AG09309 (cell line): ENCODE measurements around the gene ASTN2.

Source experiments
- DNase-seq: peaks from one replicate; pipeline ENCODE4 v3.0.0-alpha.2; 2010; ENCODE audit warnings: low read depth
- H3K4me3 ChIP-seq: 2 replicates; pipeline ENCODE4 v1.5.1; 2011; ENCODE audit warnings: mild to moderate bottlenecking, low read depth, low read length, moderate library complexity; ENCODE audit not compliant: control insufficient read depth
- TF ChIP-seq, protein P1 (sequence below): IDR thresholded peaks from 2 replicates; pipeline ENCODE4 v1.5.1; 2011; ENCODE audit warnings: mild to moderate bottlenecking, low read depth, low read length, inconsistent platforms; ENCODE audit not compliant: insufficient read depth, control insufficient read depth; ENCODE audit errors: missing control alignments

ASTN2 gene

DNA sequence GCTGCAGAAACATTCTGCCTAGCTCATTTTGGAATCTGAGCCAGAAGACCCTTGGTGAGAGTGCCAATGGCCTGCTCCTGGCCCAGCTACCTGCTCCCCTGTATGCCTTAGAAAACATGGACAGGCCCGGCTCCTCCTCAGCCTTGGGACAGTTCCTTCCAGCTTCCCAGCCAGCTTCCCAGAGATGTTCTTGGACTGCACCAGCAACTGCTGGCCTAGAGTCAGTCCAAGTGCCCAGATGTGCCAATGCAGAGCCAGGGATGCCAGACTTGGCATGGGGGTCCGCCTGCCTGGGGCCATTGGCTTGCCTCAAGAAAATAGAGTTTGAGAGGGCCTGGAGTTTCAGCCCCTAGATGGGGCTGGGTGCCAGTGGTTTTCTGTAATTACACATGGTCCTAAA is 870.0 kb downstream of the ASTN2 start:
- no peak overlapping the region for H3K4me3 ChIP-seq
- DNase-seq = no peak

DNA sequence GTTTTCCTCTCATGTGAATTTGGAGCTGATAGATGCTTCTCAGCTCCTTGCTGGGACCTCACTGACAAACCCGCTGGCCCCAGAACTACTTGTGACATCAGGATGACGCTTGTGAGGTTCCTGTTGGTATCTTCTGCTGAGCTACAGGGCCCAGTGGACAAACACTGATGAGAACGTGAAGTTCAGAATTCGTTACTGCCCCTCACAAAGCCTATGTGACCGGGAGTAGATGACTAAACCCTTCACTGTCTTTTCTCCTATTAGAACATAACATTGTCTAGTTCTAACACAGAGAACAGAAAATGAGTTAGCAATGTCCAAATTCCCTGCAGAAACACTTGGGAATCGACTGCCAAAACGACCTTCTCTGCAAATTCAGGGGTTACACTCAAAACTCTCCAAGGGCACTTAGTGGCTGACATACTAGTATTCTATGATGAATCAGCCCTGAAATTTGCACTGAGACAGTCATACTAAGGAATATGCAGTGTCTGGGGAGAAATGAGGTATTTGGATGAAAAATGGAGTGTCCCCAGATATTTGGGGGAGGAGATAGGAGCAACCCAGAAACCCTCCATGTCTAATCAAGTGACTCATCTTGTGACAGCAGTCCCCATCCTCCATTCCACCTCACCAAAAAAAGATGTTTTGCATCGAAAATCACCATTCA is 871.0 kb downstream of the ASTN2 start:
- no peak overlapping the region for H3K4me3 ChIP-seq
- DNase-seq = no peak
- TF ChIP-seq, protein P1, sequence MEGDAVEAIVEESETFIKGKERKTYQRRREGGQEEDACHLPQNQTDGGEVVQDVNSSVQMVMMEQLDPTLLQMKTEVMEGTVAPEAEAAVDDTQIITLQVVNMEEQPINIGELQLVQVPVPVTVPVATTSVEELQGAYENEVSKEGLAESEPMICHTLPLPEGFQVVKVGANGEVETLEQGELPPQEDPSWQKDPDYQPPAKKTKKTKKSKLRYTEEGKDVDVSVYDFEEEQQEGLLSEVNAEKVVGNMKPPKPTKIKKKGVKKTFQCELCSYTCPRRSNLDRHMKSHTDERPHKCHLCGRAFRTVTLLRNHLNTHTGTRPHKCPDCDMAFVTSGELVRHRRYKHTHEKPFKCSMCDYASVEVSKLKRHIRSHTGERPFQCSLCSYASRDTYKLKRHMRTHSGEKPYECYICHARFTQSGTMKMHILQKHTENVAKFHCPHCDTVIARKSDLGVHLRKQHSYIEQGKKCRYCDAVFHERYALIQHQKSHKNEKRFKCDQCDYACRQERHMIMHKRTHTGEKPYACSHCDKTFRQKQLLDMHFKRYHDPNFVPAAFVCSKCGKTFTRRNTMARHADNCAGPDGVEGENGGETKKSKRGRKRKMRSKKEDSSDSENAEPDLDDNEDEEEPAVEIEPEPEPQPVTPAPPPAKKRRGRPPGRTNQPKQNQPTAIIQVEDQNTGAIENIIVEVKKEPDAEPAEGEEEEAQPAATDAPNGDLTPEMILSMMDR = no peak

More for the DNA sequence above, 870.0 kb downstream of the ASTN2 start:
- TF ChIP-seq, protein P1 = no peak

DNA sequence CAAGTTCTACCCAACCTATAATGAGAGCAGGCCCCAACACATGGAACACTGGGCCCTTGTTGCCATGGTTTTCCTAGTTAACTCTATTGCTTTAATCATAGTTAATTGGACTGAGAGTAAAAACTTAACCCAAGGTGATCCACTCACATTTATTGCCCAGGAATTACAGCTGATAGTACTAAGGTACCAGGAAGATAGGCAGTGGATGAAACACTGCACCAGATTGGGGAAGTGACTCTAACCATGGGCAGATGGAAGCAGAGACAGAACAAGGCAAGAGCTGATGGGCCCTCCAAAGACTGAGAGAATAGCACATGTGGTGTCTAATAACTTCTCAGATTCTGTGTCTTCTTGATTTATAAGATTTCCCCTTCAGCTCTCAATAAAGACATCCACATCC is 873.5 kb downstream of the ASTN2 start:
- no peak overlapping the region for H3K4me3 ChIP-seq
- TF ChIP-seq, protein P1 = no peak
- no peak for DNase-seq

DNA sequence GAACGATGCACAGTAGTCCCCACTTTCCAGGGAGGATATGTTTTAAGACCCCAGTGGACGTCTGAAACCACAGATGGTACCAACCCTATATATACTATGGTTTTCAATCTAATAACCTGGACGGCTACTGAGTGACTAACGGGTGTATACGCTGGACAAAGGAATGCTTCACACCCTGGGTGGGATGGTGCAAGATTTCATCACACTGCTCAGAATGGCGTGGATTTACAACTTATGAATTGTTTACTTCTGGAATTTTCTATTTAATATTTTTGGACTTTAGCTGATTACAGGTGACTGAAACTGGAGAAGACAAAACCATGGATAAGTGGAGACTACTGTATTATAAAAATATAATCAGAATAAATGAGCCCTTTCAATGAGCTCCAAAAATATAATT is 875.3 kb downstream of the ASTN2 start:
- TF ChIP-seq, protein P1 = no peak
- no peak for DNase-seq
- no peak overlapping the region for H3K4me3 ChIP-seq

DNA sequence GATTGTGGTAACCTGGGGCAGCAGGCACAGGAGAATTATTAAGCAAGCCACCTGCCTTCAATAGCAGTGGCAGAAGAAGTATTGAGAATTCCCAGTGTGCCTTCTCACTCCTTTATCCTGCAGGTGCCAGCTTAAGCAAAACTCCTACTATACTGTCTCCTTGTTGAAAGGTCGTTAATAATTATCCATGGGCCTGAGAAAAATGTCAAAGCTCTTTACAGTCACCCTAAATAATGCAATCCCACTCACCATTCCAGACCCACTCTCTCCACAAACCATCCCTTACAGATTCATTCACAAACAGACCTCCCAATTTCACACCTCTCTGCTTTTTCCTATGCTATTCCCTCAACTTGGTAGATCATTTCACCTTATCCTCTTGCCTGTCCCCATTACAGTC is 889.2 kb downstream of the ASTN2 start:
- H3K4me3 ChIP-seq = no peak overlapping the region
- DNase-seq = no peak
- TF ChIP-seq, protein P1 = no peak

DNA sequence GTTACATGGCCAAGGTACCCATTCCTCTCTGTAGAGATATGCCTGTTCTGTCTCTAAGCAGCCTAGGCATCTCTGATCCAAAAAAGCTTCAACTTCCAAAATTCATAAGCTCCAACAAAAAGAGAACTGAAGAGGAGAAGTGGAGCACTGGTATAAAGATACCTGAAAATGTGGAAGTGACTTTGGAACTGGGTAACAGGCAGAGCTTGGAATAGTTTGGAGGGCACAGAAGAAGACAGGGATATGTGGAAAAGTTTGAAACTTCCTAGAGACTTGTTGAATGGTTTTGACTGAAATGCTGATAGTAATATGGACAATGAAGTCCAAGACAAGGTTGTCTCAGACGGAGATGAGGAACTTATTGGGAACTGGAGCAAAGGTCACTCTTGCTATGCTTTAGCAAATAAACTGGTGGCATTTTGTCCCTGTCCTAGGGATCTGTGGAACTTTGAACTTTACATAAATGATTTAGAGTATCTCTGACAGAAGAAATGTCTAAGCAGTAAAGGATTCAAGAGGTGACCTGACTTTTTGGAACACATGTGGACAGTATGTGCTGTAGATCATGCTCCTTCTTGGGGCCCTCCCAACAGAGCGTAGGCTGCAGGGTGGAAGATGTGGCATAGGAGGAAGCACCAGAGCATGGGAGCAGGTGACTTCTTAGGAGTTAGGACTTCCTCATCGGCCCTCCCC is 889.9 kb downstream of the ASTN2 start:
- no peak for DNase-seq
- no peak overlapping the region for H3K4me3 ChIP-seq
- TF ChIP-seq, protein P1 = no peak
